Lower leg skin (tissue), 4 donors: Measurements from ENCODE around the gene NSUN2. TPM values are rescaled to one million over a fixed set of nuclear protein-coding genes. Genes with fewer than 3 reads are reported as not detected.

Experiments used
- DNase-seq, 2 donors: peaks; one replicate each; pipeline ENCODE4 v3.0.0-alpha.2; 2019; ENCODE audit warnings: low spot score in 2 of 2
- H3K4me3 ChIP-seq: fragments of 200-600 bp; sonication (generic); 2 replicates; pipeline ENCODE4 v1.5.1; 2017; ENCODE audit warnings: mild to moderate bottlenecking, low read depth; ENCODE audit not compliant: poor library complexity, severe bottlenecking
- CTCF ChIP-seq, 3 donors: fragments of 450-650 bp; IDR thresholded peaks; one replicate each; pipeline ENCODE4 v1.5.1; 2016; ENCODE audit warnings: antibody characterized with exemption in 3 of 3, mild to moderate bottlenecking in 3 of 3, moderate library complexity in 2 of 3
- POLR2A ChIP-seq, 2 donors: fragments of 450-650 bp; IDR thresholded peaks; one replicate each; pipeline ENCODE4 v1.6.1; 2016 to 2017; ENCODE audit warnings: antibody characterized with exemption in 2 of 2, mild to moderate bottlenecking in 1 of 2, moderate library complexity in 1 of 2
- WGBS, 2 donors: methylation state at CpG; one replicate each; pipeline ENCODE4 v1.1.5; 2018; 5-methylcytosine and 5-hydroxymethylcytosine counted together
- intact Hi-C: fragments of 100-400 bp; cut with DNase I; formaldehyde crosslinking; loops from one replicate; pipeline ENCODE4 v1.15.0; 2023; ENCODE audit warnings: low total_unique reads
- total RNA-seq, 4 donors: library from RNA; depleted of rRNA; stranded (reverse); fragments of >200 nt; gene quantifications; one replicate each; pipeline ENCODE4 v1.1.0, GENCODE V29; 2016

Gene NSUN2
- total RNA-seq, 4 donors from 2014 or later = 43.0 to 54.0 (median 47.9) TPM

DNA sequence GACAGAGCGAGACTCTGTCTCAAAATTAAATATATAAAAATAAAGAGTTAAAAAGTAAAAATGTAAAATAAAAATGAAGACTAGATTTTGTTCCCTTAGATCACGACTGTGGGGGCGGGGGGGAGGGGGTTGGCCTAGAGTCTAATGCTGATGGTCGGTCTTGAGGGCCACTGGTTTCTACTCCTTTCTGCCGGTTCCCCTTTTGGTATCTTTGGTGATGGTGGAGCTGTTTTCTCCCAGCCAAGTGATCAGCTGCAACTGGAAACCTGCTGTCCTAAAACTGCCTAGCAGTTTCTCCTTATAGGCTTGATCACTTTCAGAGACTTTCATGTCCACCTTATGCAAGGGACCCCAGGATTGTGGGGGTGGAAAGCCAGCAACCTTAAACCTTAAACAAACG is 1.5 kb upstream of the NSUN2 start:
- 9 to 10% methylated on average over 6 of the region's 6 CpGs for WGBS, 2 donors
- no peak for TF ChIP-seq POLR2A (IDR thresholded peaks at IDR 0.05)
- no peak for TF ChIP-seq CTCF (IDR thresholded peaks at IDR 0.05)
- intact Hi-C loops = no loop called here
- H3K4me3 ChIP-seq = no peak overlapping the region
- DNase-seq = no peak

GRCh38 chr5:6633469-6634245 is 813 bp upstream of the NSUN2 start:
- WGBS, 2 donors = 1% methylated on average over 26 to 36 of the region's 75 CpGs
- intact Hi-C loops = no loop called here
- TF ChIP-seq POLR2A (IDR thresholded peaks at IDR 0.05) (no peak), CTCF (IDR thresholded peaks at IDR 0.05) (no peak)
- peak in 1 of 2 donors; percentile 90 for DNase-seq
- H3K4me3 ChIP-seq = peak overlapping the region; percentile 74

- peak in 1 of 2 donors; percentile 87 for DNase-seq
- 0% methylated on average over 17 to 33 of the region's 33 CpGs for WGBS, 2 donors
- no peak for TF ChIP-seq POLR2A (IDR thresholded peaks at IDR 0.05)
- H3K4me3 ChIP-seq = peak overlapping the region; percentile 73
- intact Hi-C loops = no loop called here
Measured at GRCh38 chr5:6632324-6632887, 438 bp downstream of the NSUN2 start.

GRCh38 chr5:6631441-6631840 is 1.4 kb downstream of the NSUN2 start:
- 88 to 92% methylated on average over 4 of the region's 4 CpGs for WGBS, 2 donors
- no peak for DNase-seq
- intact Hi-C loops = no loop called here
- TF ChIP-seq POLR2A (IDR thresholded peaks at IDR 0.05) (no peak), CTCF (IDR thresholded peaks at IDR 0.05) (no peak)
- no peak overlapping the region for H3K4me3 ChIP-seq

DNA sequence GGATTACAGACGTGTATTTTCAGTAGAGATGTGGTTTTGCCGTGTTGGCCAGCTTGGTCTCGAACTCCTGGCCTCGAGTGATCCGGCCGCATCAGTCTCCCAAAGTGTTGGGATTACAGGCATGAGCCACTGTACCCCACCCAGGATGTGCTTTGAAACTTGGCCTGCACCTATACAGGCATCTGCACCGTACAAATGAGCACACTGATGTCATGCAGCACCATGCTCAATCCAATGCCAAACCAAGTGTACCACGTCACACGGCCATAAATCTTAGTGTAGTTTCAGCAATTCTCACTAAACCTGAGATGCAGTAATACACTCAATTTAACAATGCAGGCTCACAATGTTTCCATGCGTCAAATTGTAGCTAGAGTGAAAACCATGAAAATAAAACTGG is 6.3 kb downstream of the NSUN2 start:
- no peak overlapping the region for H3K4me3 ChIP-seq
- intact Hi-C loops = no loop called here
- 80 to 84% methylated on average over 10 of the region's 10 CpGs for WGBS, 2 donors
- no peak for TF ChIP-seq CTCF (IDR thresholded peaks at IDR 0.05)
- TF ChIP-seq POLR2A (IDR thresholded peaks at IDR 0.05) = no peak
- DNase-seq = no peak

GRCh38 chr5:6623941-6624340 is 8.9 kb downstream of the NSUN2 start:
- no peak for DNase-seq
- intact Hi-C loops = loop anchor here (1.0 kb wide), 1 partner anchor 17 kb away; no protein-coding TSS in a partner anchor
- TF ChIP-seq POLR2A (IDR thresholded peaks at IDR 0.05) (no peak), CTCF (IDR thresholded peaks at IDR 0.05) (no peak)
- 78 to 91% methylated on average over 3 of the region's 3 CpGs for WGBS, 2 donors
- H3K4me3 ChIP-seq = no peak overlapping the region
